Right atrium auricular region (tissue), 2 donors: ENCODE results near the gene SLC36A1. TPM values are rescaled to one million over a fixed set of nuclear protein-coding genes. Genes with fewer than 3 reads are reported as not detected.
"Not testable (repeated sequence)": the region's sequence is repeated elsewhere in the genome, so short reads cannot be mapped to it uniquely, and the experiment has no call there.

Source experiments
- DNase-seq: peaks from one replicate; pipeline ENCODE4 v3.0.0-alpha.2; 2019; ENCODE audit warnings: low spot score
- H3K27ac ChIP-seq, 2 donors: fragments of 200-600 bp; sonication (generic); 1 replicate in 1 of 2; 2 replicates in 1 of 2; pipeline ENCODE4 v1.5.1; 2016 to 2019
- H3K27me3 ChIP-seq, 2 donors: fragments of 200-600 bp; sonication (generic); one replicate each; pipeline versions ENCODE4 v1.5.1 to v1.6.0; 2017 to 2019
- H3K36me3 ChIP-seq: fragments of 200-600 bp; sonication (generic); one replicate; pipeline ENCODE4 v1.5.1; 2016
- H3K4me1 ChIP-seq, 2 donors: fragments of 200-600 bp; sonication (generic); one replicate each; pipeline versions ENCODE4 v1.5.1 to v1.6.0; 2017 to 2019
- H3K4me3 ChIP-seq, 2 donors: fragments of 200-600 bp; sonication (generic); 1 replicate in 1 of 2; 2 replicates in 1 of 2; pipeline ENCODE4 v1.5.1; 2017 to 2019; ENCODE audit warnings: mild to moderate bottlenecking in 1 of 2, moderate library complexity in 1 of 2
- H3K9me3 ChIP-seq, 2 donors: fragments of 200-600 bp; sonication (generic); one replicate each; pipeline ENCODE4 v1.5.1; 2019
- CTCF ChIP-seq, 2 donors: fragments of 200-600 bp; sonication (generic); IDR thresholded peaks; one replicate each; pipeline ENCODE4 v1.5.1; 2019; ENCODE audit warnings: antibody characterized with exemption in 2 of 2
- total RNA-seq, 2 donors: library from RNA; depleted of rRNA; stranded (reverse); fragments of >200 nt; gene quantifications; one replicate each; pipeline ENCODE4 v1.1.0, GENCODE V29; 2016

The SLC36A1 gene
- total RNA-seq, 2 donors from 2014 or later = 3.9 to 5.8 TPM

DNA sequence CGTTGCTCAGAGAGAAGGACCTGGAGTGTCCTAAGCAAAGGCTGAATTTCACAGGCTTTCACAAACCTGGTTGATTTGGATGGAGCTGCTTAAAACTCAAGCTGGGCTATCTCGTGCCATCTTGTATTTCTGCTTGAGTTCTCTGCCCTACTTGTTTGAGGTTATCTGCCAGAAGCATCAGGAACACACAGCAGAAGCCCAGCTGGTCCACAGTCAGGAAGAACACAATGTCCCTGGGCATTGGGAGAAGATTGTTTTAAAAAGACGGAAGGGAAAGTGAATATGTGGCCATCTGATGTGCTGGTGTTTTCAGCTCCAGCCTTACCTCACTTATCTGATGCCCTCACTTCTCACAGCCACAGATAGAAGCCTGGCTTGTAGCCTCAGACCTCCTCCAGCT, 32.9 kb upstream of the SLC36A1 start:
- H3K27ac ChIP-seq = no peak overlapping the region
- no peaks in the 10 kb centered on the region for H3K36me3 ChIP-seq
- peaks cover 0 to 6% of the 10 kb centered on the region in 2 donors for H3K9me3 ChIP-seq
- no peak for DNase-seq
- H3K27me3 ChIP-seq = no peaks in the 10 kb centered on the region
- no peak for TF ChIP-seq CTCF (IDR thresholded peaks at IDR 0.05)
- H3K4me3 ChIP-seq = no peak overlapping the region
- peaks cover 0 to 7% of the 10 kb centered on the region in 2 donors for H3K4me1 ChIP-seq

DNA sequence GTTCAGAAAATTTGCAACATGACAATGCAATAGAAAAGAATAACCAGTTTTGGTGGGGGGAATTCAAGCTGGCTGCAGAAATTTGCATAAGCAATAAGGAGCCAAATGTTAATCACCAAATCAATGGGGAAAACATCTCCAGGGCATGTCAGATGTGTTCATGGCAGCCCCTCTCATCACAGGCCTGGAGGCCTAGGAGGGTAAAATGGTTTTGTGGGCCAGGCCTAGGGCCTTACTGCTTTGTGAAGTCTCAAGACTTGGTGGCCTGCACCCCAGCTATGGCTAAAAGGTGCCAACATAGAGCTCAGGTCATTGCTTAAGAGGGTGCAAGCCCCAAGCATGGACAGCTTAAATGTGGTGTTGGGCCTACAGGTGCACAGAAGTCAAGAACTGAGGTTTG, 29.7 kb upstream of the SLC36A1 start:
- Histone ChIP-seq H3K27me3 (no peaks in the 10 kb centered on the region), H3K36me3 (no peaks in the 10 kb centered on the region), H3K4me3 (no peak overlapping the region), H3K27ac (no peak overlapping the region), H3K4me1 (peaks cover 0 to 7% of the 10 kb centered on the region in 2 donors), H3K9me3 (peaks cover 0 to 6% of the 10 kb centered on the region in 2 donors)
- no peak for DNase-seq
- no peak for TF ChIP-seq CTCF (IDR thresholded peaks at IDR 0.05)

DNA sequence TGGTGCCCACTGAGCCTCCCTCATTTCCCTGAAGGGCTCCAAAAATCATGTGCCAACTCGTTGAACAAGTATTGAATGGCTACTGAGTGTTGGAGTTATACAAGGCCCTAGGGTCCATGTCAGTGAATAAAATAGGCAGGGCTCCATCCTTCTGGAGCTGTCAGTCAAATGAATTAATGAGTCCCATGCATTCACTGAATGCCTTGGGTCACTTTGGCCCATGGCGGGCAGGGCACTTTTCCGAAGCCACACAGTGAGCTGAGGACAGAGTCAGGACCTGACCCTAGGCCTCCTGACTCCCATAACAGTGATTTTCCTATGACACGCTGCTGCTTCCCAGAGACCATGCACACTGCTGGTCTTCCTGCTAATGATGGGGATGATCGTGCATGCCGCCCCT, 27.3 kb upstream of the SLC36A1 start:
- Histone ChIP-seq H3K27me3 (no peaks in the 10 kb centered on the region), H3K9me3 (peaks cover 0 to 6% of the 10 kb centered on the region in 2 donors), H3K27ac (no peak overlapping the region), H3K4me1 (no peaks in the 10 kb centered on the region), H3K4me3 (no peak overlapping the region), H3K36me3 (no peaks in the 10 kb centered on the region)
- no peak for DNase-seq
- no peak for TF ChIP-seq CTCF (IDR thresholded peaks at IDR 0.05)

DNA sequence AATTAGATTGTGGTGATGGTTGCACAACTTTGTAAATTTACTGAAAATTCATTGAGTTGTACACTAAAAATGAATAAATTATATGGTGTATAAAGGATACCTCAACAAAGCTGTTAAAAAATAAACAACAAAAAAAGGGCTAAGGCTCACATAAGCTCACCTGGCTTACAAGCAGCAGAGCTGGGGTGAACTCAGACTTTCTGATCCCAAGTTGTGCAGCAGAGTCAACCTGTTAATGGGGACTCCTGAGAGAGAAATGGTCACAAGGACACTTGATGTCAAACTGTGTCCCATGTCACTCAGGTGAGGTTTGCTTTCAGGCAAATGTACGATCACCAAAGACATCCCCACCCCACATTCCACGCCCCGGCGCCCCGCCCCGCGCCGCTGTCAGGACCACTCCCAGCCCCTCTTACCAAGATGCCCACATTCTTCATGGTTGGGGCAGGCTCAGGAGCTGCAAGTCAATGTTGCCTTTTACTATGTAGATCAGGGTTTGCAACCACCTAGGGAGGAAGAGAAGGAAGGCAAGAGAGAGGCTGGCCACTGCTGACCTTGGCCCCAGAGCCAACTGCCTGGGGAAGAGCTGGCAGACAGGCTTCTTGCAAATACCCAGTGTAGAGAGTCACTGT, 22.4 kb upstream of the SLC36A1 start:
- Histone ChIP-seq H3K4me3 (no peak overlapping the region), H3K27me3 (no peaks in the 10 kb centered on the region), H3K4me1 (no peaks in the 10 kb centered on the region), H3K27ac (no peak overlapping the region), H3K36me3 (no peaks in the 10 kb centered on the region), H3K9me3 (no peaks in the 10 kb centered on the region)
- no peak for TF ChIP-seq CTCF (IDR thresholded peaks at IDR 0.05)
- no peak for DNase-seq

DNA sequence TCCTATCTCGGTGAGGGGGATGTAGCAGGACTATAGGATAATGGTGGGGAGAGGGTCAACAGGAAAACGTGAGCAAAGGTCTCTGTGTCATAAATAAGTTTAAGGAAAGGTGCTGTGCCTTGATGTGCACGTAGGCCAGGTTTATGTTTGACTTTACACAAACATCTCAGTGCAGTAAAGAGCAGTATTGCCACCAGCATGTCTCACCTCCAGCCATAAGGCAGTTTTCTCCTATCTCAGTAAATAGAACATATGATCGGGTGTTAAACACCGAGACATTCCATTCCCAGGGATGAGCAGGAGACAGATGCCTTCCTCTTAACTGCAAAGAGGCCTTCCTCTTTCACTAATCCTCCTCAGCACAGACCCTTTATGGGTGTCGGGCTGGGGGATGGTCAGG, 21.1 kb upstream of the SLC36A1 start:
- not testable (repeated sequence) for H3K4me3 ChIP-seq, DNase-seq

DNA sequence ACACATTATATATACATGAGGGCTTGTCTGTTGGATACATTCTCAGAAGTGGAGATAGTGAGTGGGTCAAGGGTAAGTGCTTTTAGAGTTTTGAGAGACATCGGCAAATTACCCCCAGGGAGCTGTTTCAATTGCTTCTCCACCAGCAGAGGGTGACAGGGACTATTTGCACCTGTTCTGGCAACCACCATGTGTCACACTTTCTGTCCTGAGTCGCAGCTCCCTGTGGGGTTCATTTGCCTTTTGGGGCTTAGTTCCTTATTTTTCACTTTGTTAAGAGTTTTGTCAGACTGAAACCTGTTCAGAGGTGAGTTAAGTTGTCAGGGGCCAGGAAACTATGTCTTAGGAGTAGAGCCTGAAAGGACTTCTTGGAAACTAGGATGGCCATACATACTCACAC, 20.1 kb upstream of the SLC36A1 start:
- Histone ChIP-seq H3K36me3 (no peaks in the 10 kb centered on the region), H3K4me1 (no peaks in the 10 kb centered on the region), H3K27ac (no peak overlapping the region), H3K9me3 (no peaks in the 10 kb centered on the region), H3K27me3 (no peaks in the 10 kb centered on the region), H3K4me3 (no peak overlapping the region)
- DNase-seq = no peak
- no peak for TF ChIP-seq CTCF (IDR thresholded peaks at IDR 0.05)

More for the DNA sequence above, 21.1 kb upstream of the SLC36A1 start:
- H3K9me3 ChIP-seq, H3K36me3 ChIP-seq, H3K4me1 ChIP-seq, H3K27ac ChIP-seq, H3K27me3 ChIP-seq: not testable (repeated sequence)
